ENCODE measurements around the gene ZKSCAN5. TPM values are rescaled to one million over a fixed set of nuclear protein-coding genes. Genes with fewer than 3 reads are reported as not detected.
A peak's percentile ranks its signal among the peaks of the same experiment; 100 is the strongest.

The ZKSCAN5 gene
- total RNA-seq, 1 donor from 2014 or later, result 10.3 TPM

- DNase-seq (ENCODE audit: low read depth) (peak; percentile 20), FAIRE-seq (no peak)
- TF ChIP-seq CTCF (IDR thresholded peaks at IDR 0.05; ENCODE audit: insufficient read depth, low read length, severe bottlenecking), result peak; percentile 46
Measured at GRCh38 chr7:99459087-99459486, 45.4 kb upstream of the ZKSCAN5 start.

GRCh38 chr7:99460651-99461050, 43.8 kb upstream of the ZKSCAN5 start:
- H3K4me3 ChIP-seq (ENCODE audit: low read depth, low read length), result no peak overlapping the region
- TF ChIP-seq CTCF (IDR thresholded peaks at IDR 0.05; ENCODE audit: insufficient read depth, low read length, severe bottlenecking), result no peak
- peaks cover 24% of the 10 kb centered on the region for H3K36me3 ChIP-seq (ENCODE audit: control insufficient read depth, insufficient read depth, low read length)
- DNase-seq (ENCODE audit: low read depth) (peak; percentile 73), FAIRE-seq (no peak)
- H3K27me3 ChIP-seq (ENCODE audit: control insufficient read depth, insufficient read depth, low read length), result no peaks in the 10 kb centered on the region

More at GRCh38 chr7:99459087-99459486, 45.4 kb upstream of the ZKSCAN5 start:
- Histone ChIP-seq H3K36me3 (ENCODE audit: control insufficient read depth, insufficient read depth, low read length) (peaks cover 29% of the 10 kb centered on the region), H3K4me3 (ENCODE audit: low read depth, low read length) (no peak overlapping the region), H3K27me3 (ENCODE audit: control insufficient read depth, insufficient read depth, low read length) (no peaks in the 10 kb centered on the region)

- Histone ChIP-seq H3K36me3 (ENCODE audit: control insufficient read depth, insufficient read depth, low read length) (peaks cover 20% of the 10 kb centered on the region), H3K4me3 (ENCODE audit: low read depth, low read length) (no peak overlapping the region), H3K27me3 (ENCODE audit: control insufficient read depth, insufficient read depth, low read length) (no peaks in the 10 kb centered on the region)
- TF ChIP-seq CTCF (IDR thresholded peaks at IDR 0.05; ENCODE audit: insufficient read depth, low read length, severe bottlenecking), result peak; percentile 2
- no peak for DNase-seq (ENCODE audit: low read depth)
- no peak for FAIRE-seq
Measured at GRCh38 chr7:99461221-99461620, 43.2 kb upstream of the ZKSCAN5 start.

GRCh38 chr7:99465421-99465768, 39.1 kb upstream of the ZKSCAN5 start:
- TF ChIP-seq CTCF (IDR thresholded peaks at IDR 0.05; ENCODE audit: insufficient read depth, low read length, severe bottlenecking), result no peak
- Histone ChIP-seq H3K27me3 (ENCODE audit: control insufficient read depth, insufficient read depth, low read length) (no peaks in the 10 kb centered on the region), H3K4me3 (ENCODE audit: low read depth, low read length) (peak overlapping the region; percentile 67), H3K36me3 (ENCODE audit: control insufficient read depth, insufficient read depth, low read length) (peaks cover 6% of the 10 kb centered on the region)
- DNase-seq (ENCODE audit: low read depth) (no peak), FAIRE-seq (no peak)

GRCh38 chr7:99468336-99468918, 36.0 kb upstream of the ZKSCAN5 start:
- FAIRE-seq, result no peak
- no peak for DNase-seq (ENCODE audit: low read depth)
- no peak for TF ChIP-seq CTCF (IDR thresholded peaks at IDR 0.05; ENCODE audit: insufficient read depth, low read length, severe bottlenecking)
- Histone ChIP-seq H3K27me3 (ENCODE audit: control insufficient read depth, insufficient read depth, low read length) (no peaks in the 10 kb centered on the region), H3K4me3 (ENCODE audit: low read depth, low read length) (no peak overlapping the region), H3K36me3 (ENCODE audit: control insufficient read depth, insufficient read depth, low read length) (peaks cover 3% of the 10 kb centered on the region)

All from bronchial epithelial cell (primary cell).